Astrocyte (in vitro differentiated cells and primary cell): ENCODE results near the gene TRPM2.

Experiments used
- EZH2 ChIP-seq: IDR thresholded peaks from 2 replicates; pipeline ENCODE4 v1.6.1; 2012; ENCODE audit warnings: mild to moderate bottlenecking, low read length, inconsistent platforms; ENCODE audit not compliant: insufficient read depth
- TF ChIP-seq, protein P1 (sequence below): IDR thresholded peaks from 2 replicates; pipeline ENCODE4 v1.5.1; 2011; ENCODE audit warnings: low read depth, mild to moderate bottlenecking, inconsistent platforms, low read length, moderate library complexity; ENCODE audit not compliant: insufficient read depth

DNA sequence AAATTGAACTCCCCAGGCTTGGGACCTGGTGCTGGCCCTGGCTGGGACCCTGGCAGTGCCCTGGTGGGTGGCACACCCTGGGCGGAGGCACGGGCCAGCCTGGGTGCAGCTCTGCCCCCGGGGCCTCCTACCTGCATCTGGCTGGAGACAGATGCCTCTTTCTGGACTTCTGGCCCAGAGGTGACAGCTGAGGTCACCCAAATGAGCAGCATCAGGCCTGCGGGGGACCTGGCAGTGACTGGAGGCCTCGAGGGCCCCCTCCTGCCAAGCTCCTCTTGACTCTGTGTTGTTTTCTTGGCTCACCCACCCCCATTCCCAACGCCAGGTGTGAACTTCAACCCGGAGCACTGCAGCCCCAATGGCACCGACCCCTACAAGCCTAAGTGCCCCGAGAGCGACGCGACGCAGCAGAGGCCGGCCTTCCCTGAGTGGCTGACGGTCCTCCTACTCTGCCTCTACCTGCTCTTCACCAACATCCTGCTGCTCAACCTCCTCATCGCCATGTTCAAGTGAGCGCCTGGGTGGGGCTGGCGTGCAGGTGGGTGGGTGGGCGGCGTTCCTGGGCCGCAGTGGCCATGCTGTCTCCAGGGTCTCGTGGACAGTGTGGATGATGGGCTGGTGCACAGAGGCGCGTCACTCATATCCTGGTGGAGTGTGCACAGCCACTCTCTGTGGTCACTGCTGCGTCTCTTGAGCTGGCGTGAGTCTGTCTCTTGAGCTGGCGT, 60.3 kb downstream of the TRPM2 start:
- TF ChIP-seq, protein P1, sequence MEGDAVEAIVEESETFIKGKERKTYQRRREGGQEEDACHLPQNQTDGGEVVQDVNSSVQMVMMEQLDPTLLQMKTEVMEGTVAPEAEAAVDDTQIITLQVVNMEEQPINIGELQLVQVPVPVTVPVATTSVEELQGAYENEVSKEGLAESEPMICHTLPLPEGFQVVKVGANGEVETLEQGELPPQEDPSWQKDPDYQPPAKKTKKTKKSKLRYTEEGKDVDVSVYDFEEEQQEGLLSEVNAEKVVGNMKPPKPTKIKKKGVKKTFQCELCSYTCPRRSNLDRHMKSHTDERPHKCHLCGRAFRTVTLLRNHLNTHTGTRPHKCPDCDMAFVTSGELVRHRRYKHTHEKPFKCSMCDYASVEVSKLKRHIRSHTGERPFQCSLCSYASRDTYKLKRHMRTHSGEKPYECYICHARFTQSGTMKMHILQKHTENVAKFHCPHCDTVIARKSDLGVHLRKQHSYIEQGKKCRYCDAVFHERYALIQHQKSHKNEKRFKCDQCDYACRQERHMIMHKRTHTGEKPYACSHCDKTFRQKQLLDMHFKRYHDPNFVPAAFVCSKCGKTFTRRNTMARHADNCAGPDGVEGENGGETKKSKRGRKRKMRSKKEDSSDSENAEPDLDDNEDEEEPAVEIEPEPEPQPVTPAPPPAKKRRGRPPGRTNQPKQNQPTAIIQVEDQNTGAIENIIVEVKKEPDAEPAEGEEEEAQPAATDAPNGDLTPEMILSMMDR, result no peak
- no peak for TF ChIP-seq EZH2
